Cardiac fibroblast (primary cell): ENCODE data around the gene FARS2.

Source experiments
- DNase-seq, 2 donors: peaks; one replicate each; pipeline versions ENCODE4 v3.0.0 to v3.0.0-alpha.2; 2010; ENCODE audit warnings: low read depth in 2 of 2
- H3K4me3 ChIP-seq, 2 donors: replicated peaks in 1 of 2; 1 replicate in 1 of 2; 2 replicates in 1 of 2; pipeline ENCODE4 v1.5.1; 2011; ENCODE audit warnings: low read depth in 2 of 2, low read length in 2 of 2, mild to moderate bottlenecking in 2 of 2, moderate library complexity in 1 of 2
- CTCF ChIP-seq: IDR thresholded peaks from one replicate; pipeline ENCODE4 v1.5.1; 2011; ENCODE audit warnings: low read depth, mild to moderate bottlenecking, low read length, inconsistent platforms

Gene FARS2

GRCh38 chr6:5737460-5737859 lies 476.1 kb downstream of the FARS2 start:
- H3K4me3 ChIP-seq: no peak overlapping the region
- no peak for TF ChIP-seq CTCF
- DNase-seq: no peak

- TF ChIP-seq CTCF: no peak
- no peak overlapping the region for H3K4me3 ChIP-seq
Observed at GRCh38 chr6:5738211-5738610, 476.9 kb downstream of the FARS2 start.

DNA sequence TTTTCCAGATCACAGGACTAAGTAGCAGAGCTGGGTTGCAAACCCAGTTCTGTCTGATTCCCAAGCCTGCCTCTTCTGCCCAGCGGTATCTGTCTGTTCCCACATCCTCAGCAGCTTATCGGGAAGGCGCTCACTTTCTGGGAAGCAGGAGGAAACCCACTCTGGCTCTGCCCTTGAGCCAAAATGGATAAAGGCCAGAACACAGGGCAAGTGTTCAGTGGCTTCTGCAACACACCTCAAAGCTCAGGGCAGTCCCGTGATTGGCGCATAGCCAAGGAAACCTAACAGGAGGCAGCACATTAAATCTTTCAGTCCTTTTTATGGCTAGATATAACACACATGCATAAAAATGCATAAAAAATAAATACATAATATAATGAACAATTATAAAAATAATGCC lies 483.2 kb downstream of the FARS2 start:
- TF ChIP-seq CTCF: no peak
- no peak overlapping the region for H3K4me3 ChIP-seq
- peak in 1 of 2 donors; percentile 13 for DNase-seq

More at GRCh38 chr6:5738211-5738610, 476.9 kb downstream of the FARS2 start:
- DNase-seq: no peak

- H3K4me3 ChIP-seq: no peak overlapping the region
- no peak for DNase-seq
- TF ChIP-seq CTCF: no peak
Observed at GRCh38 chr6:5745081-5745480, 483.8 kb downstream of the FARS2 start.

GRCh38 chr6:5746053-5746758 lies 484.9 kb downstream of the FARS2 start:
- H3K4me3 ChIP-seq: no peak overlapping the region
- no peak for TF ChIP-seq CTCF
- no peak for DNase-seq

GRCh38 chr6:5746759-5747130 lies 485.4 kb downstream of the FARS2 start:
- TF ChIP-seq CTCF: no peak
- no peak overlapping the region for H3K4me3 ChIP-seq
- no peak for DNase-seq

DNA sequence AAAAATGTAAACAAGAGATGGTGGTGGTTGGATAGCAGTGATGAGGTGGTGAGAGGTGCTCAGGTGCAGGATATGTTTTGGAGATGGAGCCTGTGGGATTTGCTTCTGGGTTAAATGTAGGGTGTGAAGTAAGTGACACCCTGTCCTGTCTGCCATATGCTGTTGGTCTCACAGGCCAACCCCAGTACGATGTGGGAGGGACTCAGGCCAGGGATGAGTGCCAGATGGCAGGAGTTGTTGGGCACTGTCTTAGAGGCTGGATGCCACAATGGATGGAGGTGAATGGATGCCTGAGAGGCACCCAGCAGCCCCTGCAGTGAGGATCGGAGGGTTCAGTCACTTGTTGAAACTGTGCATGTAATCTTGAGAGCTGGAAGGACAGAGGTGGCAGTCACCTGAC lies 486.1 kb downstream of the FARS2 start:
- DNase-seq: no peak
- no peak overlapping the region for H3K4me3 ChIP-seq
- no peak for TF ChIP-seq CTCF
